ENCODE measurements around the gene RNF168. TPM values are rescaled to one million over a fixed set of nuclear protein-coding genes. Genes with fewer than 3 reads are reported as not detected.

The RNF168 gene
- polyA plus RNA-seq, 3 donors = 4.4 to 6.9 (median 6.7) TPM

DNA sequence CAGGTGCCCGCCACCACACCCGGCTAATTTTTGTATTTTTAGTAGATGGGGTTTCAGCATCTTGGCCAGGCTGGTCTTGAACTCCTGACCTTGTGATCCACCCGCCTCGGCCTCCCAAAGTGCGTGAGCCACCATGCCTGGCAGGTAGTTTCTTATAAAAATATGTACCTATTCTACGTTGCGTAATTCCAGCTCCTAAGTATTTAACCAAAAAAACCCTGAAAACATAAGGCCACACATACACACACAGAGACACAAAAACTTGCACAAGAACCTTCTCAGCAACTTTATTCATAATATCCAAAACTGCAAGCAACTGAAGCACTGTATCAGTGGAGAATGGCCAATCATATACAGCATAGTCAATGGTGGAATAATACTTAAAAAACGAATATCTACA lies 5.3 kb downstream of the RNF168 start:
- WGBS (ENCODE audit: insufficient coverage) = 100% methylated on average over 2 of the region's 8 CpGs
- Mint-ChIP-seq H3K9me3 (no peaks in the 10 kb centered on the region), H3K4me1 (peaks cover 35% of the 10 kb centered on the region), H3K36me3 (peaks cover 27 to 51% of the 10 kb centered on the region in 2 donors), H3K27ac (peak overlapping the region in 3 of 7 donors; percentile 37 to 77 (median 68)), H3K27me3 (ENCODE audit: low read depth in 3 of 3) (no peaks in the 10 kb centered on the region), H3K4me3 (no peak overlapping the region)
- Histone ChIP-seq H3K27me3 (ENCODE audit: control insufficient read depth in 2 of 2, insufficient read depth in 2 of 2, low read length in 2 of 2) (no peaks in the 10 kb centered on the region), H3K9me3 (replicated peaks in 1 of 2; ENCODE audit: control insufficient read depth in 1 of 2, insufficient read depth in 1 of 2, low read length in 2 of 2) (no peaks in the 10 kb centered on the region), H3K27ac (ENCODE audit: low read depth in 1 of 2, low read length in 2 of 2) (no peak overlapping the region), H3K79me2 (ENCODE audit: insufficient read depth, low read length) (peaks cover 100% of the 10 kb centered on the region), H3K36me3 (replicated peaks in 1 of 2; ENCODE audit: control insufficient read depth in 1 of 2, insufficient read depth in 2 of 2, low read length in 2 of 2) (peaks cover 7 to 47% of the 10 kb centered on the region in 2 donors), H2AFZ (ENCODE audit: insufficient read depth, low read depth, low read length, poor library complexity, severe bottlenecking) (no peak overlapping the region), H3K9ac (ENCODE audit: insufficient read depth, low read length, poor library complexity, severe bottlenecking) (no peak overlapping the region), H3K4me1 (ENCODE audit: control insufficient read depth in 1 of 2, insufficient read depth in 2 of 2, low read length in 2 of 2) (peaks cover 17 to 24% of the 10 kb centered on the region in 2 donors), H3K4me3 (replicated peaks in 1 of 3; ENCODE audit: low read depth in 2 of 3, low read length in 3 of 3) (no peak overlapping the region), H3K4me2 (replicated peaks; ENCODE audit: extremely low read depth, low read length, poor library complexity, severe bottlenecking) (no peak overlapping the region), H4K20me1 (ENCODE audit: insufficient read depth, low read length) (peaks cover 92% of the 10 kb centered on the region)
- DNase-seq = no peak
- intact Hi-C loops (cut with micrococcal nuclease) = no loop called here
- TF ChIP-seq, protein P1, sequence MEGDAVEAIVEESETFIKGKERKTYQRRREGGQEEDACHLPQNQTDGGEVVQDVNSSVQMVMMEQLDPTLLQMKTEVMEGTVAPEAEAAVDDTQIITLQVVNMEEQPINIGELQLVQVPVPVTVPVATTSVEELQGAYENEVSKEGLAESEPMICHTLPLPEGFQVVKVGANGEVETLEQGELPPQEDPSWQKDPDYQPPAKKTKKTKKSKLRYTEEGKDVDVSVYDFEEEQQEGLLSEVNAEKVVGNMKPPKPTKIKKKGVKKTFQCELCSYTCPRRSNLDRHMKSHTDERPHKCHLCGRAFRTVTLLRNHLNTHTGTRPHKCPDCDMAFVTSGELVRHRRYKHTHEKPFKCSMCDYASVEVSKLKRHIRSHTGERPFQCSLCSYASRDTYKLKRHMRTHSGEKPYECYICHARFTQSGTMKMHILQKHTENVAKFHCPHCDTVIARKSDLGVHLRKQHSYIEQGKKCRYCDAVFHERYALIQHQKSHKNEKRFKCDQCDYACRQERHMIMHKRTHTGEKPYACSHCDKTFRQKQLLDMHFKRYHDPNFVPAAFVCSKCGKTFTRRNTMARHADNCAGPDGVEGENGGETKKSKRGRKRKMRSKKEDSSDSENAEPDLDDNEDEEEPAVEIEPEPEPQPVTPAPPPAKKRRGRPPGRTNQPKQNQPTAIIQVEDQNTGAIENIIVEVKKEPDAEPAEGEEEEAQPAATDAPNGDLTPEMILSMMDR (IDR thresholded peaks at IDR 0.05) = no peak

GRCh38 chr3:196496183-196496582 lies 7.4 kb downstream of the RNF168 start:
- no peak overlapping the region for H3K4me3 Mint-ChIP-seq
- 95% methylated on average over 4 of the region's 4 CpGs for WGBS (ENCODE audit: insufficient coverage)
- intact Hi-C loops (cut with micrococcal nuclease) = no loop called here

More at GRCh38 chr3:196496183-196496582, 7.4 kb downstream of the RNF168 start:
- Histone ChIP-seq H3K27me3 (ENCODE audit: control insufficient read depth in 2 of 2, insufficient read depth in 2 of 2, low read length in 2 of 2) (no peaks in the 10 kb centered on the region), H3K4me3 (replicated peaks in 1 of 3; ENCODE audit: low read depth in 2 of 3, low read length in 3 of 3) (no peak overlapping the region), H3K79me2 (ENCODE audit: insufficient read depth, low read length) (peaks cover 100% of the 10 kb centered on the region), H3K36me3 (replicated peaks in 1 of 2; ENCODE audit: control insufficient read depth in 1 of 2, insufficient read depth in 2 of 2, low read length in 2 of 2) (peaks cover 7 to 56% of the 10 kb centered on the region in 2 donors), H3K9me3 (replicated peaks in 1 of 2; ENCODE audit: control insufficient read depth in 1 of 2, insufficient read depth in 1 of 2, low read length in 2 of 2) (no peaks in the 10 kb centered on the region), H4K20me1 (ENCODE audit: insufficient read depth, low read length) (peaks cover 97% of the 10 kb centered on the region), H2AFZ (ENCODE audit: insufficient read depth, low read depth, low read length, poor library complexity, severe bottlenecking) (no peak overlapping the region), H3K4me1 (ENCODE audit: control insufficient read depth in 1 of 2, insufficient read depth in 2 of 2, low read length in 2 of 2) (peaks cover 10 to 17% of the 10 kb centered on the region in 2 donors), H3K9ac (ENCODE audit: insufficient read depth, low read length, poor library complexity, severe bottlenecking) (no peak overlapping the region), H3K4me2 (replicated peaks; ENCODE audit: extremely low read depth, low read length, poor library complexity, severe bottlenecking) (no peak overlapping the region), H3K27ac (ENCODE audit: low read depth in 1 of 2, low read length in 2 of 2) (peak overlapping the region in 1 of 2 donors; percentile 8)
- peaks cover 28% of the 10 kb centered on the region for H3K4me1 Mint-ChIP-seq
- peaks cover 34 to 51% of the 10 kb centered on the region in 2 donors for H3K36me3 Mint-ChIP-seq
- peaks cover 0 to under 1% (median 0%) of the 10 kb centered on the region in 7 donors for H3K9me3 Mint-ChIP-seq
- no peaks in the 10 kb centered on the region for H3K27me3 Mint-ChIP-seq (ENCODE audit: low read depth in 3 of 3)
- H3K27ac Mint-ChIP-seq = peak overlapping the region in 1 of 7 donors; percentile 9
- no peak for DNase-seq
- TF ChIP-seq, protein P1 (IDR thresholded peaks at IDR 0.05) = no peak

Measured in CD14-positive monocyte (primary cell).